PFSK-1 (cell line): ENCODE measurements around the gene NRDE2.

Source experiments
- FOXP2 ChIP-seq: optimal IDR thresholded peaks from 2 replicates; pipeline ENCODE3; 2011; ENCODE audit warnings: borderline replicate concordance, control low read depth, inconsistent platforms; ENCODE audit not compliant: insufficient read depth; ENCODE audit errors: extremely low read length, extremely low read depth
- POLR2AphosphoS5 ChIP-seq: IDR thresholded peaks from 2 replicates; pipeline ENCODE4 v1.6.1; 2012; ENCODE audit warnings: low read depth, mild to moderate bottlenecking, control low read depth, low read length, moderate library complexity
- SIN3A ChIP-seq: IDR thresholded peaks from 2 replicates; pipeline ENCODE4 v1.6.1; 2012; ENCODE audit warnings: mild to moderate bottlenecking, low read length, moderate library complexity, borderline replicate concordance; ENCODE audit not compliant: insufficient read depth
- TAF1 ChIP-seq: IDR thresholded peaks from 2 replicates; pipeline ENCODE4 v1.6.1; 2012; ENCODE audit warnings: low read length, control low read depth, borderline replicate concordance; ENCODE audit not compliant: insufficient read depth
- TF ChIP-seq, protein P1 (sequence below), 2 experiments: IDR thresholded peaks; 2 replicates each; pipeline versions ENCODE4 v1.6.1 to v1.8.0; 2011 to 2012; ENCODE audit warnings: low read depth in 2 of 2, low read length in 2 of 2, control low read depth in 1 of 2, inconsistent platforms in 1 of 2, mild to moderate bottlenecking in 1 of 2, moderate library complexity in 1 of 2; ENCODE audit not compliant: insufficient read depth in 1 of 2

The NRDE2 gene

DNA sequence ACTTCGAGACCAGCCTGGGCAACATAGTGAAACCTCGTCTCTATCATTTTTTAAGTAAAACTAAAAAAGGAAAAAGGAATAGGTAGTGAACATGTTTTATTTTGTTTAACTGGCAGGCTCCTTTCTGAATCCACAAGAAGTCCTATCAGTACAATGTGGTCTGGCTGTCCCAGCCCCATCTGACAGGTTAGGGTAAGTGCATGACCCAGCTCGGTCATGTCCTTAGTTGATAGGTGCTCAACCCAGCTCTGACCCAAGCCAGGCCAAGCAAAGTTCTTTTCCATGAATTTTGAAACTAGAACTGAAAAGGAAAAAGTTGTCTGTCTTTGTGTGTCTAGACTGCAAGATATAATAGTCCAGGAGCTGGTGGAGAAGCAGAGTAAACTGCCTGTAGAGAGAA lies 4.7 kb upstream of the NRDE2 start:
- TF ChIP-seq, protein P1, sequence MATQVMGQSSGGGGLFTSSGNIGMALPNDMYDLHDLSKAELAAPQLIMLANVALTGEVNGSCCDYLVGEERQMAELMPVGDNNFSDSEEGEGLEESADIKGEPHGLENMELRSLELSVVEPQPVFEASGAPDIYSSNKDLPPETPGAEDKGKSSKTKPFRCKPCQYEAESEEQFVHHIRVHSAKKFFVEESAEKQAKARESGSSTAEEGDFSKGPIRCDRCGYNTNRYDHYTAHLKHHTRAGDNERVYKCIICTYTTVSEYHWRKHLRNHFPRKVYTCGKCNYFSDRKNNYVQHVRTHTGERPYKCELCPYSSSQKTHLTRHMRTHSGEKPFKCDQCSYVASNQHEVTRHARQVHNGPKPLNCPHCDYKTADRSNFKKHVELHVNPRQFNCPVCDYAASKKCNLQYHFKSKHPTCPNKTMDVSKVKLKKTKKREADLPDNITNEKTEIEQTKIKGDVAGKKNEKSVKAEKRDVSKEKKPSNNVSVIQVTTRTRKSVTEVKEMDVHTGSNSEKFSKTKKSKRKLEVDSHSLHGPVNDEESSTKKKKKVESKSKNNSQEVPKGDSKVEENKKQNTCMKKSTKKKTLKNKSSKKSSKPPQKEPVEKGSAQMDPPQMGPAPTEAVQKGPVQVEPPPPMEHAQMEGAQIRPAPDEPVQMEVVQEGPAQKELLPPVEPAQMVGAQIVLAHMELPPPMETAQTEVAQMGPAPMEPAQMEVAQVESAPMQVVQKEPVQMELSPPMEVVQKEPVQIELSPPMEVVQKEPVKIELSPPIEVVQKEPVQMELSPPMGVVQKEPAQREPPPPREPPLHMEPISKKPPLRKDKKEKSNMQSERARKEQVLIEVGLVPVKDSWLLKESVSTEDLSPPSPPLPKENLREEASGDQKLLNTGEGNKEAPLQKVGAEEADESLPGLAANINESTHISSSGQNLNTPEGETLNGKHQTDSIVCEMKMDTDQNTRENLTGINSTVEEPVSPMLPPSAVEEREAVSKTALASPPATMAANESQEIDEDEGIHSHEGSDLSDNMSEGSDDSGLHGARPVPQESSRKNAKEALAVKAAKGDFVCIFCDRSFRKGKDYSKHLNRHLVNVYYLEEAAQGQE (IDR thresholded peaks at IDR 0.05; ENCODE audit: insufficient read depth in 1 of 2, low read depth in 2 of 2, low read length in 2 of 2) = no peak
- no peak for TF ChIP-seq TAF1
- no peak for TF ChIP-seq FOXP2
- no peak for TF ChIP-seq SIN3A
- no peak for TF ChIP-seq POLR2AphosphoS5

DNA sequence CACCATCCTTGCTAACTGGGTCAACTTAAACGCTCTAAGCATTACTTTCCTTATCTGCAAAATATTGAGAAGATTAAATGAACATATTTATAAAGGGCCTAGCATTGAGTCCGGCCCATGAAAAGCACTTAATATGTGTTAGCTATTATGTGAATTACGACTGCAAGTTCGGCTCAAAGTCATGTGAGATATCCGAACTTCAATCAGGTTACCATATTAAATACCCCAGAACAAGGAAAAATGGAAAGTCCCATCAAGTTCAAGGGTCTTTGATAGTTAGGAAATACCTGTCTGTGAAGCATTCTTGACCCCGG lies 487 bp upstream of the NRDE2 start:
- no peak for TF ChIP-seq FOXP2
- TF ChIP-seq TAF1 = no peak
- TF ChIP-seq SIN3A = no peak
- no peak for TF ChIP-seq POLR2AphosphoS5
- TF ChIP-seq, protein P1 (IDR thresholded peaks at IDR 0.05; ENCODE audit: insufficient read depth in 1 of 2, low read depth in 2 of 2, low read length in 2 of 2) = no peak

DNA sequence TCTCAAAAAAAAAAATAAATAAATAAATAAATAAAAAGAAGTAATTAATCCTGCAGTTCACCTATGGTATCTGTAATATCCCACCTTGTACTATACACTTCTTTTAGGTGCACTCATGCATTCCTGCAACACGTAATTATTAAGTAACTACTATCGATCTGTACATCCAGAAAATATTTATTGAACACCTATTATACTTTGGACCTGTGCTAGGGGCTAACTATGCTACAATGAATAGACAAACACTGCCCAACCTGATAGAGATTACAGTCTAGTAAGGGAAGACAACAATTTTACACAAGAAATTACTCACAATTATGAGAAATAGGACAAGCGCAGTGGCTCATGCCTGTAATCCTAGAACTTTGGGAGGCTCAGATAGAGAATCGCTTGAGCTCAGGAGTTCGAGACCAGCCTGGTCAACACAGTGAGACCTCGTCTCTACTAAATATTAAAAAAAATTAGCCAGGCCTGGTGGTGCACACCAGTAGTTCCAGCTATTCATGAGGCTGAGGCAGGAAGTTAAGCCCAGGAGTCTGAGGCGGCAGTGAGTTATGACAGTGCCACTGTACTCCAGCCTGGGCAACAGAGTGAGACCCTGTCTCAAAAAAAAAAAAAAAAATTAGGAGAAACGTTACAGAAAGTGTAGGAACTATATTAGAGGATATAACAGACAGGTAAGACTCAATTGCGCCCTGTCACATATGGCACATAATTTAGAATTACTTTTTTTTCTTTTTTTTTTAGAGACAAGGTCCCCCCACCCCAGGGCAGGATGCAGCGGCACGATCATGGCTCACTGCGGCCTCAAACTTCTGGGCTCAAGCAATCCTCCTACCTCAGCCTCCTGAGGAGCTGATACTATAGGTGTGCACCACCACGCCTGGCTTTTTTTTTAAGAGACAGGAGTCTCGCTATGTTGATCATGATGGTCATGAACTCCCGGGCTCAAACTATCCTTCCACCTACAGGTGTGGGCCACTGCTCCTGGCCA lies 1.2 kb downstream of the NRDE2 start:
- TF ChIP-seq FOXP2 (no peak), TAF1 (no peak), SIN3A (no peak), POLR2AphosphoS5 (no peak)
- TF ChIP-seq, protein P1 (IDR thresholded peaks at IDR 0.05; ENCODE audit: insufficient read depth in 1 of 2, low read depth in 2 of 2, low read length in 2 of 2) = no peak

DNA sequence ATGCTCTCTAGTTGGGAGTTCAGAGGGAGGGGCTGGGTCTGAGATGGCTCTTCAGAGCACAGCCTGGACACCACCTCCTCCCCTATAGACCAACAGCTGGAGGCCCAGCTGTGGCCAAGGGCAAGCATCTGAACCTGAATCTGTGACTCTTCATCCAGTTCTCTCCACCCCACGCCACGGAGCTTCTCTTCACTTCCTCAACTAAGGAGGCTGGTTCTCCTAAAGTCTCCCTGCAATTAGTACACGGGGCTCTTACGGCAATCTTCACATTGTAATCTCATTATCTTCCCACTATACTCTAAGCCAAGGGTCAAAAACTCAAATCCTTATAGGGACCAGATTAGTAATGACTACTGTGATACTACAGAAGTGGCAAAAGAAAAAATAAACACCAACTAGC lies 9.8 kb downstream of the NRDE2 start:
- TF ChIP-seq TAF1 = no peak
- TF ChIP-seq POLR2AphosphoS5 = no peak
- no peak for TF ChIP-seq SIN3A
- TF ChIP-seq, protein P1 (IDR thresholded peaks at IDR 0.05; ENCODE audit: insufficient read depth in 1 of 2, low read depth in 2 of 2, low read length in 2 of 2) = no peak
- TF ChIP-seq FOXP2 = no peak
